Measurements from ENCODE around the gene PDIA6. TPM values are rescaled to one million over a fixed set of nuclear protein-coding genes. Genes with fewer than 3 reads are reported as not detected.

PDIA6 gene, protein sequence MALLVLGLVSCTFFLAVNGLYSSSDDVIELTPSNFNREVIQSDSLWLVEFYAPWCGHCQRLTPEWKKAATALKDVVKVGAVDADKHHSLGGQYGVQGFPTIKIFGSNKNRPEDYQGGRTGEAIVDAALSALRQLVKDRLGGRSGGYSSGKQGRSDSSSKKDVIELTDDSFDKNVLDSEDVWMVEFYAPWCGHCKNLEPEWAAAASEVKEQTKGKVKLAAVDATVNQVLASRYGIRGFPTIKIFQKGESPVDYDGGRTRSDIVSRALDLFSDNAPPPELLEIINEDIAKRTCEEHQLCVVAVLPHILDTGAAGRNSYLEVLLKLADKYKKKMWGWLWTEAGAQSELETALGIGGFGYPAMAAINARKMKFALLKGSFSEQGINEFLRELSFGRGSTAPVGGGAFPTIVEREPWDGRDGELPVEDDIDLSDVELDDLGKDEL
- 130 TPM for total RNA-seq
- long read RNA-seq, transcript PDIA6-201 (13 exons, 2,338 nt): major isoform, 622 of 661 reads
- long read RNA-seq, partial matches to known transcripts: 22 of 661 reads
- long read RNA-seq, other reads (novel, unspliced or antisense): 15 of 661 reads

DNA sequence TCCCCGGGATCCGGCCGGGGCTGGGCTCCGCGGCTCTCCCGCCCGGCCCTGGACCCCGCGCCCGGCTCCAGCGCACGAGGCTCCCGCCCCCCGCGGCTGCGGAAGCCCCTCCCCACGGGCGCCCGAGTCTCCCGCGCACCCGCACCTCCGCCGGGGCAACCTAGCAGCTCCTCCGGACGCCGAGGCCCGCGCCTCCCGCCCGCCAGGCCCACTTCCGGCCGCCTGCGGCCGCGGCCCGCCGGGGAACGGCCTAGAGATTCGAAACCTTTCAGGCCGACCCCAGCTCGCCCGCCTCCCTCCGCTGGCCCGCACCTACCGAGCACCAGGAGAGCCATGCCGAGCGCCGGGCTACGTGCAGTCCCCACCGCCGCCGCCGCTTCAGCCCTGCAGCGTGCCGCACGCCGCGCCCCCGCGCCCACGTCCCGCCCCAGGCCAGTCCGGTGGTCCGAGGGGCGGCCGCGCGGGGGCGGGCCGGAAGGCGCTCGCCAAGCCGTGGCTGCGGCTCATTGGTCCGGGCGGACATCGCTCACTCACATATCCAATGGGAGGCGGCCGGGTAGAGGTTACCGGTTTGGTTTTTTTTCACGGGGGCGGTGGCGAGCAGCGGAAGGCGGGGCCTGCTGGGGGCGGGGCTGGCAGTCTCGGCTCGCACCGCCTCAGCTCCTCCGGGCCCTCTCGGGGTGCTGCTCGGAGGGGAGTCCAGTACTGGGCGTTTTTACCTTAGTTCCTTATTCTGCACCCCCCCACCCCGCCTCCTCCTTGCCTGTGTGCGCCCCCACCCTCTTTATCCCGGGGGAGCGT is at the start of gene PDIA6:
TSS of gene PDIA6 (minus strand) at position 424 of the 801 bp plus-strand sequence. CDS start at position 335, 89 bp downstream.
- peak; percentile 98 for DNase-seq (ENCODE audit: low spot score)
- intact Hi-C loops (cut with DNase I): loop anchor here (5.0 kb wide), 1 partner anchor 120 kb away; no protein-coding TSS in a partner anchor

DNA sequence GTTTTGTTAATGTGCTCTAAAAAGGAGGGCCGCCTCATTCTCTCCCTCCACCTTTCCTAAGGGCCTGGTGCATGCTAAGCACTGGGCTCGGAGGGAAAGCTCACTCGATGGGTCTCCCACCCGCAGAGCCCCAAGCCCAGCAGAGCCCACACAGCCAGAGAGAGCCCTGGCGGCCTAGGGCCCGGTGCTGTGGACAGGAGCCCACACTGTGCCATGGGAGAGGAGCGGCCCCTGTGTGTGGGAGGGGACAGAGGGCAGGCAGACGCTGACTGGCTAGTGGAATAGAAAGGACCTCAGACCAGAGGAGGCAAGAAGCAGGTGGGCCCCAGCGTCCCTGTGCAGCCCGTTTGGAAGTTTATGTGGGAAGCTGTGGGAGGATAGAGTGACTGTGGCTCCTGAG is 49.7 kb upstream of the PDIA6 start:
- DNase-seq (ENCODE audit: low spot score): peak; percentile 63
- intact Hi-C loops (cut with DNase I): no loop called here

DNA sequence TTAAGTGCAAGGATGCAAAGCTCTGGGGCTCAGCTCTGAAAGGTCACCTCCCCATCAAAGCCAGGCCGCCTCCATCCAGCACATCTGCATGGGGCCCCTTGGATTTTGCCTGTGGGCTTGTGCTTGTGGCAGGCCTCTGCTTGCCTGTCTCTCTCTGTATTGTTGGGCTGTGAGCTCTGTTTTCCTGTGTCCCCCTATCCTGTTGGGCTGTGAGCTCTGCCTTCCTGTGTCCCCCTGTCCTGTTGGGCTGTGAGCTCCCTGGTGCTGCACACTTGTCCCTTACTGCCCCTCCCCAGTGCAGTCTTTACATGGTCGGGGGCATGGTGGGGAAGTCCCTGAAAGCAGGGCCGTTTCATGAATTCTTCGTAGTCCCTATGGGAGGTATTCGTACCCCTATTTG is 49.2 kb upstream of the PDIA6 start:
- intact Hi-C loops (cut with DNase I): no loop called here
- DNase-seq (ENCODE audit: low spot score): peak; percentile 58

DNA sequence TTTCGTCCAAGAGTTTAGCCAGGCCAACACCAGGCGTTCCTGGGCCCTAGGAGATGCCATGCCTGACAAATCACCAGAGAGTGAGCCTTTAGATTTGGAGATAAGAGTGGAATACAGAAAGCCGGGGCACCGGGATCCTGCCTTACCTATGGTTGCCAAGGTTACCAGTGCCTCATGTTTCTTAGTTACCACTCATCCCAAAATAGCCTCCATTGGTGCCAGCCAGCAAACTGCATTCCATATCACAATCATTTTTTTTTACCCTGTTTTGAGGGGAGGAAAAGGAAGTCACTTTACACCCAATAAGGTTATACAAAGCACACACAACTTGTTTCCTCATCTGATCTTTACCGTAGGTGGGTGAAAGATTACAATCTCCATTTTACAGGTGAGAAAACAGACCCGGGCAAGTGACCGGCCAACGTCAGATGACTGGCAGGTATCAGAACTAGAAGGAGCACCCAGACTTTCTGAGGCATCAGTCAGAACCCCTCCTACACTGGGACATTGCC is 48.3 kb upstream of the PDIA6 start:
- no peak for DNase-seq (ENCODE audit: low spot score)
- intact Hi-C loops (cut with DNase I): no loop called here

DNA sequence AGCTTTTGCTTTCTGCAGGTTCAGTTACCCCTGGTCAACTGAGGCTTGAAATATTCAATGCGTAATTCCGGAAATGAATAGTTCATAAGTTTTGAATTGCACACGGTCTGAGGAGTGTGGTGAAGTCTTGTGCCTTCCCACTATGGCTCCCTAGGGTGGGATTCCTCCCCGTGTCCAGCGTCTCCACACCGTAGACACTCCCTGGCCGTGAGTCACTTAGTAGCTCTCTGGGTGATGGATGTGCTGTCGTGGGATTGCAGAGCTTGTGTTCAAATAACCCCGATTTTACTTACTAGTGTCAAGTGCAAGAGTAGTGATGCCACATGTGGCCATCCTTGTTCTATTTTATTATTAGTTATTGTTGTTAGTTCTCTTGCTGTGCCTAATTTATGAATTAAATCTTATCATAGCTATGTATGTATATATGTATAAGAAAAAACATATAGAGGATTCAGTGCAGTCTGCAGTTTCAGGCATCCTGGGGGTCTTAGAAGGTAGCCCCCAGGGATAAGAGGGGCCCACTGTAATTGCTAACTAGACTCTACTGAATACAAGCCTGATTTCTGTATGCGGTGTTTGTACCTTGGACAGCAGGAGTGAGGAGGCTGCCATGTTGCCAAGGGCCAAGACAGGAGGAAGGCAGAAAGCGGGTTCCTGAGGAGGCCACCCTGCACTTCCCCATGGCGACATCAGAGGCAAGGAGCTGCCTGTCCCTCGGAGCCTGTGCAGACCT is 47.7 kb upstream of the PDIA6 start:
- intact Hi-C loops (cut with DNase I): no loop called here
- no peak for DNase-seq (ENCODE audit: low spot score)

DNA sequence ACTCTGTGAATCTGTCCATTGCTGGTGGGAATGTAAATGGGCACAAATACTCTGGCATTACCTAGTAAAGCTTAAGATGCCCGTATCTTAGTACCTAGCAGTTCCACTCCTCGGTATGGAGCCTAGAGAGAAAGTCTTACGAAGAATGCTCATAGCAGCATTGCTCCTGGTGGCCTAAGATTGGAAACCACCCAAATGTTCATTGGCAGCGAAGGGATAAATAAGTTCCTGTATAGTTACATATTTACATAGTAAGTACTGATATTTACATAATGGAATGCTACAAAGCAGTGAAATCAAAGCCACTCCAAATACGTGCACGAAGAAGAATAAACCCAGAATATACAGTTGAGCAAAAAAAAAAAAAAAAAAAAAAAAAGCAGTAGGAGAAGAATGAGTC is 46.7 kb upstream of the PDIA6 start:
- intact Hi-C loops (cut with DNase I): no loop called here

DNA sequence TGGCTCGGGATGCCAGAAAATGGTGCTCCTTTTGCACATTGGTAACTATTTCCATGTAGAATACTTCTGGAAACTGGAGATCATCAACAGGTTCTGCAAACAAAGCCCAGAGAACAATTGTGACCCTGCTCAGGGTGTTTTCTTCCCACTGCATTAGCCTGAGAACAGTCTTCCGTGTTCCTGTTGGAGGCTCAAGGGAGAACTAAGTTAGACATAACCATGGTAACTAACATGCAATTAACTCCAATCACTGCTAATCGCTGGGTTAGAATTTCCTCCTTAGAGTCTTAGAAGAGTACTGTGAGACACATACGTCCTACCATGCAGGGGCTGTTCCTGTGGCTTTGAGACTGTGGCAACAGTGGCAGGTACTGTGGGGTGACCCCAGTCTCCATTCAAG is 36.0 kb upstream of the PDIA6 start:
- no peak for DNase-seq (ENCODE audit: low spot score)

More for the DNA sequence above, 46.7 kb upstream of the PDIA6 start:
- DNase-seq (ENCODE audit: low spot score): no peak

DNA sequence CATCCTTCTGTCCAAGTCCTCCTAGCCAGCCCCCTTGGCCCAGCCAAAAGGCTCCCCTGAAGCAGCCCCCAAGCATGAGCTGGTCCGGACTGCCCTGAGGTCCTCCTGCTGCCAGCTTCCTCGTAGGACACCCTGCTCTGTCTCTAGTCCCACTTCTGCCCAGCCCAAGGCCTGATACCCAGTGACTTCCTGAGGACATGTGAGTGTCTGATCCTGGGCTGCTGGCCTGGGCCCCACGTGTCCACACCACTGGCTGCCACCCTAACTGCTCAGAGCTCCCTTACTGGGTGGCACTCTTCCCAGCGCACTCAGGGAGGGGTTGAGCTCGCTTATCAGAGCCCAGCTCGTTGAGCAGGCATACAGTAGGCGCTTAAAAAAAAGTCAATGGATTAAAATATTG is 34.4 kb upstream of the PDIA6 start:
- intact Hi-C loops (cut with DNase I): loop anchor here (2.0 kb wide), 1 partner anchor 18 kb away; no protein-coding TSS in a partner anchor

More for the DNA sequence above, 36.0 kb upstream of the PDIA6 start:
- intact Hi-C loops (cut with DNase I): no loop called here

DNA sequence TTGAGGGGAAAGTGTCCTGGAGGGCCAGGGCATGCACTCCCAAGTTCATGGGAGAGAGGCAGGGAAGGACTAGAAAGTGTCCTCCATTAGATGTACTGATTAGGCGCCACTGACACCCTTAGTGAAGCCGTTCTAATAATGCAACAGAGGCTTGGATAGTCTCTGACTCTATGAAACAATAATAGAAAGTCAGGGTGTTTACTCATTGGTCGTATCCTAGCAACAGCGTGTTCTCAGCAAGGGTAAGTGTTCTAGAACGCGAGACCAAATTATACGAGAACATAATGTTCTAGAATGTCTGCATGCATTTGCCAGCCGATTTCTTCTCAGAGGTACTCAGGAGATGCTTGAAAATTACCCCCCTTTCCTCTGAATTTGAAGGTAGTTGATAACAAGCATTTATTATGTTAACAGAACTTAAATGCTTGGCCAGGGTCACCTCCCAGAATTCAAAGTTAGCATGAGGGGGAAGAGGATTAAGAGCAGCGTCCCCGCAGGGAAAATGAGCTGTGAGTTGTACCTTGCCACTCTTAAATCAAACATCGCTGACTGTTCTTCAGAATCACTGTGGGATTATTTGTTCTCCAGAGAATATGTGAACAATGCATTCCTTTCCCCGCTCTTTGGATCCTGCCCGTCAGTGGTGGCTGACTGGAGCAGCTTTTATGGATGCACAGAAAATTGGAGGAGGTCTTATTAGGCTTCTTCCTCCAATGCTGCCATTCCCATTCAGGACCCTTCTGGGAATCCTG is 33.7 kb upstream of the PDIA6 start:
- no peak for DNase-seq (ENCODE audit: low spot score)
- intact Hi-C loops (cut with DNase I): loop anchor here (2.0 kb wide), 1 partner anchor 19 kb away; no protein-coding TSS in a partner anchor

More for the DNA sequence above, 34.4 kb upstream of the PDIA6 start:
- DNase-seq (ENCODE audit: low spot score): peak; percentile 93

DNA sequence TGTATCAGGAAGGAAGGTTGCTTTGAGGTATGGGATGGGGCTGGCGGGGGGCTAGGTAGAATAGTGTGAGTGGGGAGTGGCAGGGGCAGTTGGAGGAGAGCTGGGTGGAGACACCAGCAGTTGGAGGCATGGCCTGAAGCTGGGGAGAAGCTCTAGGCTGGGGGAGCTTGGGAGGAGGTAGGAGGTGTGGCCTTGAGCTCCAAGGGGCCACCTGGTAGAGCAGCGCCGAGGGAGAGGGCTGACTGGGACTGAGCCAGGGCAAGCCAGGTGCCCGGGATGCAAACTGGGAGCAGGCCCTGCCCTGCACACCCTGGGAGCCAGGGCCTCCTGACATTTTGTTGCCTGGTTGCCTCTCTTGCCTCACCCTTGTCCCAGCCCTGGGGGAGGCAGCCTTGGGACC is 33.1 kb upstream of the PDIA6 start:
- intact Hi-C loops (cut with DNase I): loop anchor here (2.0 kb wide), 2 partner anchors 19 to 29 kb away; no protein-coding TSS in a partner anchor
- DNase-seq (ENCODE audit: low spot score): no peak

DNA sequence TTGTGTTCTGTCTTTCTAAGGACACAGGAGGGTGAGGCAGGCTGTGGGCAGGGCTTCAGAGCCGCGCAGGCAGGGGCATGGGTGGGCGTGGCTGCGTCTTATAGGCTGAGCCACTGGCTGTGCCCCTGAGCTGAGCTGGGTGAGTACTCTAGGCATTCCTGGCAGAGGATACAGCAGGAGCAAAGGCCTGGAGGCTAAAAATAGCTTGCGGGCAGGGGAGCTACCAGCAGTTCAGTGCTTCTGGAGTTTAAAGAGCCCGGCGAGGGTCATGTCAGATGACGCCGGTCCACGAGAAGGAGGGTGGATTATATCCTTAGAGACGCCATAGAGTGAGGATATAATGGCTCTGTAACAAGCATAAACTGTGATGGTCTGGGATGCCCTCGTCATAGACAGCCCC is 31.5 kb upstream of the PDIA6 start:
- intact Hi-C loops (cut with DNase I): loop anchor here (2.0 kb wide), 1 partner anchor 31 kb away; no protein-coding TSS in a partner anchor
- DNase-seq (ENCODE audit: low spot score): peak; percentile 90

DNA sequence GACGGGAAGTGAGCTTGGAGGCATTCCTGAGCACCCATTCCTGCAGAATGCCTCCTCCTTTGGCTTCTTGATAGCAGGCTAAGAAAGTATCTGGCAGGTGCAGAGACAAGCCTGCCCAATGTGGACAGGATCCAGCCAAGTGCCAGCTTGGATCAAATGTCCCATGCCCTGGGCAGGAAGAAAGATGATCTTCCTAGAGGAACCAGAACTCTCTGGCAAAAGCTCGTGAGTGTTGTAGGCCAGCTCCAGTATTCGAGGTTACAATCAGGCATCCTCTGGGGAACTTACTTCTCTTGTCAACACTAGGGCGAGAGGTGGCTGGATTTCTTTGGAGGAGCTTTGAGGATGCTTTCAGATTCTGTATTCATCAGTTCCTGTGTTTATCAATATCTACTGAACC is 29.9 kb upstream of the PDIA6 start:
- intact Hi-C loops (cut with DNase I): no loop called here
- DNase-seq (ENCODE audit: low spot score): no peak

DNA sequence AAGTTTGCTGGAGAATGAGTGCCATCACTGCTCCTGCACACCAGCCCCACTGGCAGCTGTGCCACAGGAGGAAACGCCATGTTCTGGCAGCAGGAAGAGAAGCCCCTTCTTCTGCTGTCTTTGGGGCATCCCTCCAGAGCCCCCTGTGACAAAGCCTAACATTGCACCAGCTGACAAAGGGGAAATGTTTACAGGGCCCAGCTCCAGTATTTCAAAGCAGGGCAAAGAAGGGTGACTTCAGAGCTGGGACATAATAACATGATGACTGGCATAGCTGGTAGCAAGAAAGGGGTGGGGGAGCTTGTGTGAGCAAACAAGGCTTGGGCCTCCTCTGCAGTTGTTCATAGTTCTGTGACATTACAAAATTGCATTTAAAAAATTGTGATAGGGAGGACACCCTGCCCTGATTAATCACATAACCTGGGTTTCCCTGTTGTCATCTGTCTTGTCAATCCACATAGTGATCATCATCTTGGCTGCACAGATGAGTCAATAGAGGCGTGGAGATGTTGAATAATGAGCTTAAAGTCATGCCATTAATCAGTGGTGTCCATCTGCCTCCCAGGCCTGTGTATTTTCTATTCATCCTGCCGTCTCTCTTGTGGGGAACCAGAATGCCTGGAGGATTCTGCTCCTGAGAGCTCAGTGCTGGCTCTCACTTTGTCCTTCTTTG is 29.1 kb upstream of the PDIA6 start:
- intact Hi-C loops (cut with DNase I): no loop called here

DNA sequence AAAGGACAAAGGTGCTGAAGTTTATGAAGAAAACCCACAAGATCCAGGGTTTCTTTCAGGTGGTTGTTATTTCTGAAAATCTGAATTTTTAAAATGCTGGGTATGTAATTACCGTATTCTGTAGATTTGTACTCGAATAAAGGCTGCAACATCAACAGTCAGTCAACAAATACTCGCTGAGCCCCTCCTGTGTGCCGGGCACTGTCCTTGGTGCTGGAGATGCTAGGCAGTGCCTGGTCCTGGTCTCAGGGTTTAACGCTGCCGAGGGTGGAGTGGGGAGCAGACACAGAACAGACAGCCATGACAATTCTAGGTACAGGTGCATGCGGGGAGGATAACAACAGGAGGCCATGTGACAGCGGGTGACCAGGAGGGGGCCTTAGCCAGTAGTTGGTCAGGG is 27.2 kb upstream of the PDIA6 start:
- intact Hi-C loops (cut with DNase I): loop anchor here (10.0 kb wide), 1 partner anchor 605 kb away; no protein-coding TSS in a partner anchor
- DNase-seq (ENCODE audit: low spot score): no peak

More for the DNA sequence above, 29.1 kb upstream of the PDIA6 start:
- DNase-seq (ENCODE audit: low spot score): no peak

DNA sequence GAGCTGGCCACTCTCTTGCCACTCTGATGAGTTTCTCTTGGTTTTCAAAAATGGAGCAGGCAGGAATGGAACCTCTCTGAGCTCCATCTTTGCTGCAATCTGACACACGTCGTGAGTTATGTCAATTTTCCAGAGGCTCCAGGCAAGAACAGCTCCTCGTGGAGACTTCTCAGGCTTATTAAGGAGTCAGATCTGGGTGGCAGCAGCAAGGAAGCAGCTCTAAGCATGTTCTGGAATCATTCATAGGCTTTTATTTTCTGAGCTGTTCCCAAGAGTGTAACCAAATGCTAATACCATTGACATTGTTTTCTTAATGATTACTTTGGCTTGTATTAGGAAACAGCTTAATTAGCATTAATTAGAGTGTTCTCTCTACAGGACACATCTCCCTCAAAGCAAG is 26.1 kb upstream of the PDIA6 start:
- no peak for DNase-seq (ENCODE audit: low spot score)
- intact Hi-C loops (cut with DNase I): loop anchor here (10.0 kb wide), 1 partner anchor 606 kb away; no protein-coding TSS in a partner anchor

DNA sequence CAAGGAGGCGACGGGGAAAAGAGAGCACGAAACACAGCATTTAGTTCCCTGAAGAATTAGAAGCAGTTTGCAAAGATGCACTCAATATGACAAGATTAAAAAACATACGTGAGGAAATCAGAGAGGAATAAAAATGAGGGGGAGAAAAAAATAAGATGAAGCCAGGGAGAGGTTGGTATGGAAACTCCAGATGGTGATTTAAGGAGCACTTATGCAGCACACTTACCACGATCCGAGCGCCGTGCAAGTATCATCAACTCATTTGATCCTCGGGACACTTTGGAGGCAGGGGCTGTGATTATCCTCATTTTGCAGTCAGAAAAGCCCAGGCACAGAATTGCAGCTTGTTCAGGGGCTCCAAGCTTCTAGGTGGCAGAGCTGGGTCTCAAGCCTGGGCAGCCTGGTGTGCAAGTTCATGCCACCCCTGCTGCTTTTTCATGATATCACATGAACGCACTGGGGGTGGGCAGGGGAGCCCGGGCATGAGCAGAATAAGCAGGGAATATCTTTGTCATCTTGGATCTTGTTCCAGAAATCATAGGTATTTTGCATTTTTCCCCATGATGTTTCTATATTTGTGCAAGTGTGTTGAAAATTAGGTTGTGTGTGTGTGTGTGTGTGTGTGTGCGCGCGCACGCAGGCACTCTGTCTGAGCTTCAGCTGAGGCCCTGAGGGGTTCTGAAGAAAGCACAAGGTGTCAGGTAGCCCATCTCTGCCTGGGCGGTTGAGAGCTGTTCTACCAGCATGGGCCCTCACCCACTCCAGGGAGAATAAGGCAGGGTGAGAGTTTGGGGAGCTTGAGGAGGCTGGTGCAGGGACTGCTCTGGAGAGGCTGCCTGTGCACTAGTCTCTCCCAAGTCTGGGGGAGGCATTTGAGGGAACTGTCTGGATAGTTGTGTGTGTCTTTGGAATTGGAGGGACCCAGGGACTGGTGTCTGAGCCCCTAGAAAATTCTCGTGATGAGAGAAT is 25.0 kb upstream of the PDIA6 start:
- DNase-seq (ENCODE audit: low spot score): no peak
- intact Hi-C loops (cut with DNase I): loop anchor here (10.0 kb wide), 1 partner anchor 607 kb away; no protein-coding TSS in a partner anchor
